ENCODE results near the gene CHPF.

CHPF gene

DNA sequence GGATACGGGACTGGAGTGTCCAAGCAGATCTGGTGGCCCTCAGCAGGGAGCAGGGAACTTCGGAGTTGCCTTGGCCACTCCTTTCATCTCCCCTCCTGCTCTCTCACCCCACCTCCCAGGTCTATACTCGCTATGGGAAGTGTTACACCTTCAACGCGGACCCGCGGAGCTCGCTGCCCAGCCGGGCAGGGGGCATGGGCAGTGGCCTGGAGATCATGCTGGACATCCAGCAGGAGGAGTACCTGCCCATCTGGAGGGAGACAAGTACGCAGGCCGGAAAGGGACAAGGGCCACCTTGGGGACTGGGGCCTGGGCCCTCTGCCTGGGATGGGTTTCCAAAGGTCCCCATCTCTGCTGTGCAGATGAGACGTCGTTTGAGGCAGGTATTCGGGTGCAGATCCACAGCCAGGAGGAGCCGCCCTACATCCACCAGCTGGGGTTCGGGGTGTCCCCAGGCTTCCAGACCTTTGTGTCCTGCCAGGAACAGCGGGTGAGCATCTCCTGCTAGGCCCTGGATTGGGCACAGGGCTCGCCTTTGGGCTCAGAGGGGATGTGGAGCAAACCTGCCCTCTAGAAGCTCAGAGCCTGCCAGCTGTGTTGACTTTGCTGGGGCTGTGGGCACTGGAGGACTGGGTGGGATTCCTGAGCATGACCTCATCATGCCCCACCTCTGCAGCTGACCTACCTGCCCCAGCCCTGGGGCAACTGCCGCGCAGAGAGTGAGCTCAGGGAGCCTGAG is 11.8 kb downstream of the CHPF start:
- no peak for DNase-seq (ENCODE audit: low spot score)

DNA sequence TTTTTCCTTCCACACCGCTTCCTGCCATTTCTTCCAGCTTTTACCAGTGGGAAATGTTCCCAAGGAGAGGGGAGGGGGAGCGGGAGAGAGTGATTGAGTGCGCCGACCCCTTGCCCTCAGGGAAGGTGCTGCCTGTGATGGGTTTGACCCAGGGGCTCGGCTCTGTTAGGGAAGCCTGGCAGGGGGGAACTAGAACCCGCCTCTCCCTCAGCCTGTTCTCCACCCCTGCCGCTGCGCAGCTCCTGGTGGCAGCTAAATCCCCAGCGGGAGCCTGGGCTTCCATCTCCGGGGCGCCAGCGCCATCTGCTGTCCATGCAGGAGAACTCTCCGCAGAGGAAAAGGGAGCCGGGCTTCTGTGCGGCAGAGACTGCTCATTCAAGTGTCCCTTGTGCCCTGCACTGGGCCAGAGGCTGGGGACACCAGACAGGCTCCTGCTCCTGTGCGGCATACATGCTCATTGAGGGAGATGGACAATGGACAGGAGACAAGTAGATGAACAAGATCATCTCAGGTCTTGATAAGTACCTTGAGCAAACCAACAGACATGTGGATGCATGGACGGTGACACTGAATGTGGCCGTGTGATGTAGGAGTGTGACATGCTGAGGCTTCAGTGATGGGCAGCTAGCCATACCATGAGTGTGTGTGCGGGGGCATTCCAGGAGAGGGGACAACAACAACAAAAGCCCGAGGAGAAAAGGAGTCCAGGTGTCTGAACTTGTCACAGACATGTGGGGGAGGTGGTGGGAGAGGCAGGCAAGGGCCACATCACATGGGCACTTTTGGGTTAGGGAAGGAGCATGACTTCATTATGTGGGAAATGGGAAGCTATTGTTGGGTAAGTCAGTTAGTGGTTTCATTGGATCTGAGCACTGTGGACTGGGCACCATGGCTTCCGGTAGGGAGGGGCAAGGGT is 13.3 kb downstream of the CHPF start:
- DNase-seq (ENCODE audit: low spot score) = peak; percentile 93

GRCh38 chr2:219527472-219527871 is 16.1 kb downstream of the CHPF start:
- DNase-seq (ENCODE audit: low spot score) = no peak

DNA sequence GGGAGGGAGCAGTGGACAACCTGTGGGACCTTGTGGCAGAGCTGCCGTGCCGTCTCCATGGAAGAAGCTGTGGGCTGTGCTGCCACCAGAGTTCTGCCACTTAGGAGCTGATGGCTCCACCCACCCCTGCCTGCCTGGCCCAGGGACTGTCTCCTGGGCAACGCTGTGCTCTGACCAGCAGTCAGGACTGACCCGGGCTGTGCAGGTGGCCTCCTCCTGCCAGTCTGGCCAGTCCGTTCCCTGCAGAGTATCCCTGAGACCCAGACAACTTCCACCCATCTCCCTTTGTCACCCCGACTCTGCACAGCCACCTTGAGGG is 16.6 kb downstream of the CHPF start:
- peak; percentile 54 for DNase-seq (ENCODE audit: low spot score)

DNA sequence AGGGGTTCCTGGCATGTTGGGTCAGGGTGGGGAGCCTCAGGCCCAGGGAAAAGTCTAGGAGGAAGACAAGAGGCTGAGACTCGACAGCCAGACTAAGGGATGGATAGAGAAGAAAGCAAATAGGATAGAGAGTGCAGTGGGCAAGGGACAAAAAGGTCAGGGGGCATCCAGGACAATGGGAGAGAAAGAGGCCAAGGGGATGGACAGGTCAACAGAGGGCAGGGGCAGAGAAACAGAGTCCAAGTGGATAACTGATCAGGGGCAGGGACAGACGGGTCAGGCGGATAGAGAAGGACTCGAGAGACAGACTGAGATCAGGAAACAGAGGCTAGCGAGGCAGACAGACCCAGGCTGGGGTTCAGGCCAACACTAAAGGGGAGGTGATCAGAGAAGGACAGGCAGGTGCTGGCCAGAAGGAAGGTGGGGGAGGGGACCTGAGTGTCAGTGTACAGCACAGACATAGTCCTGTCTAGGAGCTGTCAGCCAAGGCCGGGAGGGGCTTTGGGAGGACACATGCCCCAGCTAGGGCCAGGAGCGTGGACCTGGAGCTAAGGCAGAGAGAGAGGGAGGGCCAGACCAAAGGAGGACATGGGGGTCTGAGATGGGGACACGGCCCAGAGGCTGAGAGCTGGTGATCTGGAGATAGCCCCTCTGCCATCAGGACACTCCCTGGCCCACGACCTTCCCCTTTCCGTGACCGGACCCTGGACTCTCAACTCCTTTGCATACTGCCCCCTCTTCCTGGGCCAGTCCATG is 17.1 kb downstream of the CHPF start:
- no peak for DNase-seq (ENCODE audit: low spot score)

DNA sequence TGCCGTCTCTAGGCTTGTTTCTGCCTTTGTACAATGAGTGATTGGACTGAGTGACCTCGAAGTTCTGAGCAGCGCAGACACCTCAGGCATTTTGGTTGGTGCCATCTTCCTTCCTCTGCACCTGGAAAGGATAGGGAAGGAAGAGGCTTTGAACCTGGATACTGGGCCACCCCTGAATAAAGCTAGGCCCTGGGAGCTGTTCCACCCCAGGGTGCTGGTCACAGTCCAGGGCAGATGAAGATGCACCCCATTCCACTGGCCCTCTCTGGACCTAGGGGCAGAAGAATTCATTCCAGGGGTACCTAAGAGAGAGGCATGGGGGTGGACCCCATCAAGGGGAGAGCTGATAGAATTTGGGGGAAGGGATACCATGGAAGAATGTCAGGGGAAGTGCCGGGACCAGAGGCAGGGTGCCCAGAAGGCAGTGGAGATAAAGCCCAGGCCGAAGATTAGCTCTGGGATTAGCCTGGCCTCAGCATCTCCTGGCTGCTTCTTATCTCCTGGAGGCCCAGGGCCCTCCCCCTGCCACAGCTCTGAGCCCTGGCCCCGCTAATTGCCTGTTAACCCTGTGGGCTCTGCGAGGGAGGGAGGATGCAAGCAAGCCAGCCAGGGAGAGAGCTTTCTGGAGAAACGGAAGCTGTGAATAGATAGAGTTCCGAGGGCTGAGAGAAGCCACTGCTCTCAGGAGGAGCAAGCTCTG is 17.9 kb downstream of the CHPF start:
- no peak for DNase-seq (ENCODE audit: low spot score)

DNA sequence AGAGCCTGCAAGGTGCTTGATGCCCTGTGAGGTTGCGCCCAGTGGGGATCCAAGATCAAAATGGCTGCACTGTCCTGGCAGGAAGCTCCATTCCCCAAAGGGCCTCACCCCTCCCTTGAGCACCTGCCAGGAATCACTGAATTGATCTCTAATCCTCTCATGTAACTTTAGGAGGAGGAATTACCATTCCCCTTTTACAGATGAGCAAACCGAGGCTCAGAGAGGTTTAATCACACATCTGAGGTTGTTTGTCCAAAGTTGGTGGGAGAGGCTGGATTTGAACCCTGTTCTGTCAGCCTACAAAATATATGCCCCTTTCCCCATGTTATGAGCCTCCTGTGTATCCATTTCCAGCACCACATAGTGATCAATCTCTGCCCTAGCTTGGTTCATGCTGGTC is 18.8 kb downstream of the CHPF start:
- no peak for DNase-seq (ENCODE audit: low spot score)

GRCh38 chr2:219523031-219523671 is 20.5 kb downstream of the CHPF start:
- no peak for DNase-seq (ENCODE audit: low spot score)

DNA sequence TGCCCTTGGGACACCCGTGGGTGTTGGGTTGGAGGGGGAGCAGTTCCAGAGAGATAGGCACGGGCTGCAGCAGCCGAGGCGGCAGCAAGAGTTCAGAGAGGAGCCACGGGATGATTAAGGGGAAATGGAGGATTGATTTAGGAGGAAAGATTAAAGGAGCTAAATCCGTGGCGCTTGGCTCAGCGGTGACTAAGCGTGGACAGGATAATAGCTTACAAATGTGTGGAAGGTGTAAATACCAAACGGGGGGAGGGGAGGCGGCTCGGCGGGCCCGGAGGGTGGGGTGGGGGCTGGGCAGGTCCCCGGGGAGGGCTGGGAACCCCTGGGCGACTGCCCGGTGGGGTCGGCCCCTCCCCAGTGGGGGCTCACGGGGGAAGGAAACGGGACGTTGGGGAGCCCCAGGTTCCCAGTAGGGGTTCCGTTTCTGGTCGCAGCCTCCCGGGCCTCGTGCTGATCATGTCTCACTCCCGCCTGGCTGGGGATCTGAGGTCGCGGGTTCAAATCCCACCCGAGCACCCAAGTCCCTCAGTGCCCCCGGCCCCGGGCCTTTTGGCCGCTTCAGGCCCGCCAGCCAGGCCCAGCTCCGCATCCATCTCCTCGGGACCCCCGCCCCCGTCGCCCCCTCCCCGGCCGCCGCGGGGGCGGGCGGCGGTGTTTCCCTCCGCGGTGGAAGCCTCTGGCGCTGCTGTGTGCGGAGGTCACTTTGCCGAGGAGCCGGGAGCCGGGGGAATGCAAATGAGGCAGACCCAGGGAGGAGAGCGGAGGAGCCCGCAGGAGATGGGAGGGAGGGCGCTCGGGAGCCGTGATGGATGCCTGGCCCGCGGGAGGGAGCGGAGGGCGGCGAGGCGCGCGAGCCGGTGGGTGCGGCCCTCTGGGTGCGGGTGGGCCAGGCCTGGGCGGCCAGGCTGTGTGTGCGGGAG is 21.2 kb downstream of the CHPF start:
- DNase-seq (ENCODE audit: low spot score) = no peak

GRCh38 chr2:219521066-219521880 is 22.3 kb downstream of the CHPF start:
- no peak for DNase-seq (ENCODE audit: low spot score)

DNA sequence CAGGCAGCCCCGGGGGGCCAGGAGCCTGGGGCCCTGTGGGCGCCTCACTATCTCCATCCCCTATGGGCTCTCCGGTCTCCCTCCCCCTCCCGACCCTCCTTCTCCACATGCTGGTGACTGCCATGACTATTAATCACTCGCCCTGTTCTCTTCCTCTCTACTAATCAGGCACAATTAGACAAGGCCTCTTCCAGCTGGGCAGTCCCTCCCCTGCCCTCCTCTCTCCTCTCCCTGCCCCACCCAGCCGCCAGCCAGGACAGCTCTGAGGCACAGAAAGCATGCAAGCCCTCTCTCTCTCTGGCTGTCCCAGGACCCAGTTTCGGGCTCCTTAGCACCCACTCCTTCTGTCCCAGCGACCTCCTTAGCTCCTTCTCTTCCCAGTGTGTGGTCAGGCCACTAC is 23.5 kb downstream of the CHPF start:
- no peak for DNase-seq (ENCODE audit: low spot score)

- DNase-seq (ENCODE audit: low spot score) = no peak
These were observed 24.1 kb downstream of the CHPF start for GRCh38 chr2:219519526-219519916.

- no peak for DNase-seq (ENCODE audit: low spot score)
These were observed 25.4 kb downstream of the CHPF start for GRCh38 chr2:219517954-219518778.

DNA sequence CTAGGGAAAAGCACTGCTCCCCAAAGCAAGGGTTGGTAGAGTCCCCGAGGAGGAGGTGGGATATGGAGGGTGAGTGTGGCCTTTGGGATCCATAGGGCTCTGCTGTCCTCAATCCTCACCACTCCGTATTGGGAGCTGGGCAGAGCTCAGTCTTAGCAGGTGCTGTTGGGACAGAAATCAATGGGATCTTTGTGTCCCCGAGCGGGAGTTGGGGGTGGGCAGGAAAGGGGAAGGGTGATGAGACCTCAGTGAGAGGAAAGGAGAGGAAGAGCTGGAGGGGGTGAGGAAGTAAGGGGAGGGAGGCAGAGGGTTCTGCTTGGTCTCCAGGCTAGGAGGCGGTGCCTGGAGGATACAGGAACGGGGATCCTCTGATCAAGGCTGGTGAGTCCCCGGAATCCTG is 26.7 kb downstream of the CHPF start:
- no peak for DNase-seq (ENCODE audit: low spot score)

DNA sequence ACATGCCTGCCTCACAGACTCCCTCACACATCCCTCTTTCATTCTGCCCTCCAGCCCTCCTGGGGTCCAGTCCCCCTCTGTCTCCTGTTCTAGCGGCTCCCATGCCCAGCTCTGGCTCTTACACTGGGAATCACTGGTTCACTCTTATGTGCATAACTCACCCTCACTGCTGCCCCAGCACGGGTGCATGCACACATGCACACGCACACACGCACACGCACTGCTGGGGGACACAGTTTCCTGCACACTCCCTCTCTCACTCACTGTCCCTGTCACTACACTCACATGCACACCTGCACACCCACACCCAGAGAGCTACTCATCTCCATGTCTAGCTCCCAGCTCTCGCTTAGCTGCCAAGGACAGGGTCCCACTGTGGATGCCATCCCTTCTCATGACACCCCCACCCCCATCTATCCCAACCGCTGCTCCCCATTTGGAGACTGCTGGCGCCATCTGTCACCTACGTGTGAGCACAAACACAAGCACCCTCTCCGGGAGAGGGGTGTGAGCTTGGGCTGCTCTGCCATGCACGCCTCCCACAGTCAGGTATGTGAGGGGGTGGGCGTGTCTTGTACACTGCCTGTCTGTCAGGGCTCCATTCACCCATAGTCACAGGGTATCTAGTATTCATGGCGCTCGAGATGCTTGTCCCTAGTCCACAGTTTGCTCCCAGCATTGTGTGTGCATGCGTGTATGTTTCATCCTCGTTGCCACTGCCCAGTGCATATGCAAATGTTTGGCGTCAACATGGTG is 27.6 kb downstream of the CHPF start:
- DNase-seq (ENCODE audit: low spot score) = no peak

GRCh38 chr2:219514836-219515235 is 28.8 kb downstream of the CHPF start:
- no peak for DNase-seq (ENCODE audit: low spot score)

DNA sequence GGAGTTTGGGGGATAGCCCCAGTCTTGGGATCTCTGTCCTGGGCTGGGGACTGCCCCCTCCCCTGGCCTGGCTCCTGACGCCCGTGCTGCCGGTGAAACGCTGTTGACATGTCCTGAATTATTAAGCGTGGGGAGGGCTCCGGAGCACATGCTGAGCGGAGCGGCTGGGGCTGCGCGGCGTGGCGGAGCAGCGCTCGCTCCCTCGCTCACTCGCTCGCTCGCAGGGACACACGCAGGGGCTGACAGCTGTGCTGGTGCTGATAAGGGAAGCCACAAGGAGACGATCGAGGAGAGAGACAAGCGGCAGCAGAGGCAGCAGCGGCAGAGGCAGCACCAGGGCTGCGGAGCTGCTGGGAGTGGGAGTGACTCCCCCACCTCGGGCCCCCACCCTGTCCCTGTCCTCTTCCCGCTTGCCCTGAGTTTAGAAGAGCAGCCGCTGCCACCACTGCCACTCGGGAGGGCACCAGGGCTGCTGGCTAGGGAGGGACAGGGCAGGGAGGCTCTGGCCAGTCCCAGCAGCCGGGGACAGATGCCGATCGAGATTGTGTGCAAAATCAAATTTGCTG is 29.3 kb downstream of the CHPF start, which contains the start of gene ASIC4:
TSS of gene ASIC4 (plus strand) at position 287 of the 566 bp plus-strand sequence. CDS start at position 530, 243 bp downstream.
- DNase-seq (ENCODE audit: low spot score) = no peak
